Mesenchymal stem cell (in vitro differentiated cells and primary cell): ENCODE results near the gene USP4.

ENCODE experiments used
- DNase-seq: peaks from one replicate; pipeline ENCODE4 v3.0.0-alpha.2; 2013
- H2AFZ ChIP-seq: one replicate; pipeline ENCODE4 v1.6.1; 2013; ENCODE audit warnings: low read depth, mild to moderate bottlenecking, control low read depth, inconsistent platforms, low read length, moderate library complexity
- H2AK5ac ChIP-seq: 2 replicates; pipeline ENCODE4 v1.6.1; 2013; ENCODE audit warnings: low read length, moderate library complexity, mild to moderate bottlenecking, inconsistent platforms; ENCODE audit not compliant: severe bottlenecking
- H2BK120ac ChIP-seq: one replicate; pipeline ENCODE4 v1.6.1; 2013; ENCODE audit warnings: low read depth, mild to moderate bottlenecking, inconsistent platforms, low read length, moderate library complexity
- H2BK12ac ChIP-seq, 2 experiments: one replicate each; pipeline ENCODE4 v1.6.1; 2013; ENCODE audit warnings: inconsistent platforms in 2 of 2, low read length in 2 of 2, mild to moderate bottlenecking in 2 of 2, moderate library complexity in 2 of 2, control low read depth in 1 of 2
- H2BK15ac ChIP-seq: one replicate; pipeline ENCODE4 v1.6.1; 2013; ENCODE audit warnings: mild to moderate bottlenecking, low read depth, inconsistent platforms; ENCODE audit not compliant: poor library complexity, severe bottlenecking
- H2BK5ac ChIP-seq: 2 replicates; pipeline ENCODE4 v1.6.1; 2013; ENCODE audit warnings: low read depth, mild to moderate bottlenecking, low read length, control low read depth, inconsistent platforms; ENCODE audit not compliant: poor library complexity, severe bottlenecking
- H3K14ac ChIP-seq, 2 experiments: one replicate each; pipeline ENCODE4 v1.6.1; 2013; ENCODE audit warnings: inconsistent platforms in 2 of 2, low read length in 2 of 2, control low read depth in 1 of 2, mild to moderate bottlenecking in 1 of 2, moderate library complexity in 1 of 2
- H3K18ac ChIP-seq, 2 experiments: one replicate each; pipeline ENCODE4 v1.6.1; 2013; ENCODE audit warnings: inconsistent platforms in 2 of 2, low read length in 2 of 2, control low read depth in 1 of 2, low read depth in 1 of 2, mild to moderate bottlenecking in 1 of 2
- H3K23ac ChIP-seq, 2 experiments: one replicate each; pipeline ENCODE4 v1.6.1; 2013; ENCODE audit warnings: inconsistent platforms in 2 of 2, low read length in 2 of 2, mild to moderate bottlenecking in 2 of 2, moderate library complexity in 2 of 2, control low read depth in 1 of 2
- H3K27ac ChIP-seq: 2 replicates; pipeline ENCODE4 v1.5.1; 2013; ENCODE audit warnings: mild to moderate bottlenecking, moderate library complexity, low read length, control low read depth, inconsistent platforms; ENCODE audit not compliant: poor library complexity, severe bottlenecking
- H3K27me3 ChIP-seq, 2 experiments: 2 replicates each; pipeline versions ENCODE4 v1.6.1 to v1.7.0; 2013; ENCODE audit warnings: low read length in 2 of 2, mild to moderate bottlenecking in 2 of 2, moderate library complexity in 2 of 2, control low read depth in 1 of 2, inconsistent platforms in 1 of 2; ENCODE audit not compliant: control insufficient read depth in 1 of 2, insufficient read depth in 1 of 2
- H3K36me3 ChIP-seq, 2 experiments: 2 replicates each; pipeline versions ENCODE4 v1.6.1 to v1.7.0; 2013; ENCODE audit warnings: low read length in 2 of 2, control low read depth in 1 of 2, inconsistent platforms in 1 of 2, low read depth in 1 of 2, mild to moderate bottlenecking in 1 of 2; ENCODE audit not compliant: insufficient read depth in 2 of 2, control insufficient read depth in 1 of 2
- H3K4ac ChIP-seq, 2 experiments: one replicate each; pipeline ENCODE4 v1.6.1; 2013; ENCODE audit warnings: inconsistent platforms in 2 of 2, low read length in 2 of 2, mild to moderate bottlenecking in 2 of 2, moderate library complexity in 2 of 2, control low read depth in 1 of 2, low read depth in 1 of 2
- H3K4me1 ChIP-seq: 2 replicates; pipeline ENCODE4 v1.6.1; 2013; ENCODE audit warnings: low read depth, low read length, control low read depth; ENCODE audit not compliant: control insufficient read depth, insufficient read depth
- H3K4me2 ChIP-seq: 2 replicates; pipeline ENCODE4 v1.6.1; 2013; ENCODE audit warnings: low read length, mild to moderate bottlenecking, inconsistent platforms; ENCODE audit not compliant: poor library complexity, severe bottlenecking
- H3K4me3 ChIP-seq, 2 experiments: 2 replicates each; pipeline versions ENCODE4 v1.5.1 to v1.7.0; 2013; ENCODE audit warnings: low read length in 2 of 2, mild to moderate bottlenecking in 2 of 2, control low read depth in 1 of 2, low read depth in 1 of 2; ENCODE audit not compliant: insufficient read depth in 1 of 2
- H3K79me1 ChIP-seq: replicated peaks from 2 replicates; pipeline ENCODE4 v1.6.1; 2013; ENCODE audit warnings: mild to moderate bottlenecking, control low read depth, low read length, inconsistent platforms; ENCODE audit not compliant: poor library complexity, severe bottlenecking
- H3K9ac ChIP-seq: 2 replicates; pipeline ENCODE4 v1.7.0; 2013; ENCODE audit warnings: mild to moderate bottlenecking, low read length, moderate library complexity
- H3K9me3 ChIP-seq: 2 replicates; pipeline ENCODE4 v1.7.0; 2013; ENCODE audit warnings: mild to moderate bottlenecking, low read length; ENCODE audit not compliant: control insufficient read depth
- H4K8ac ChIP-seq: one replicate; pipeline ENCODE4 v1.6.1; 2013; ENCODE audit warnings: inconsistent platforms, mild to moderate bottlenecking, low read length, moderate library complexity
- H4K91ac ChIP-seq: one replicate; pipeline ENCODE4 v1.6.1; 2013; ENCODE audit warnings: mild to moderate bottlenecking, low read length, inconsistent platforms
- WGBS: methylation state at CpG from one replicate; pipeline ENCODE4 v1.1.7; 2013; ENCODE audit warnings: mixed read lengths; 5-methylcytosine and 5-hydroxymethylcytosine counted together

USP4 gene

GRCh38 chr3:49296781-49297411 lies 43.0 kb downstream of the USP4 start:
- Histone ChIP-seq H2BK12ac (peak overlapping the region in 1 of 2 experiments; percentile 49), H3K14ac (no peak overlapping the region), H4K91ac (no peak overlapping the region), H3K9me3 (no peaks in the 10 kb centered on the region), H3K36me3 (peaks cover 86 to 90% of the 10 kb centered on the region in 2 experiments), H3K18ac (no peak overlapping the region), H2BK15ac (no peak overlapping the region), H3K4ac (no peak overlapping the region), H3K4me1 (peaks cover 8% of the 10 kb centered on the region), H3K27ac (peak overlapping the region; percentile 3), H2BK5ac (no peak overlapping the region), H3K79me1 (peaks cover 24% of the 10 kb centered on the region), H3K4me2 (no peak overlapping the region), H3K9ac (peak overlapping the region; percentile 56), H2AFZ (no peak overlapping the region), H3K23ac (no peak overlapping the region), H3K4me3 (no peak overlapping the region), H2AK5ac (no peak overlapping the region), H4K8ac (no peak overlapping the region), H2BK120ac (no peak overlapping the region), H3K27me3 (no peaks in the 10 kb centered on the region)
- no peak for DNase-seq
- WGBS: 93% methylated on average over 1 of the region's 2 CpGs

GRCh38 chr3:49295489-49296058 lies 44.3 kb downstream of the USP4 start:
- Histone ChIP-seq H3K4me2 (no peak overlapping the region), H3K27ac (no peak overlapping the region), H2AK5ac (no peak overlapping the region), H3K4ac (no peak overlapping the region), H3K9ac (no peak overlapping the region), H3K4me1 (peaks cover 8% of the 10 kb centered on the region), H3K9me3 (no peaks in the 10 kb centered on the region), H2BK12ac (no peak overlapping the region), H3K4me3 (no peak overlapping the region), H4K91ac (no peak overlapping the region), H3K36me3 (peaks cover 85 to 87% of the 10 kb centered on the region in 2 experiments), H3K27me3 (no peaks in the 10 kb centered on the region), H3K18ac (no peak overlapping the region), H4K8ac (no peak overlapping the region), H3K79me1 (peaks cover 24% of the 10 kb centered on the region), H2BK5ac (no peak overlapping the region), H3K23ac (no peak overlapping the region), H3K14ac (no peak overlapping the region), H2BK15ac (no peak overlapping the region), H2AFZ (no peak overlapping the region), H2BK120ac (no peak overlapping the region)
- WGBS: 98% methylated on average over 2 of the region's 11 CpGs
- peak; percentile 51 for DNase-seq

DNA sequence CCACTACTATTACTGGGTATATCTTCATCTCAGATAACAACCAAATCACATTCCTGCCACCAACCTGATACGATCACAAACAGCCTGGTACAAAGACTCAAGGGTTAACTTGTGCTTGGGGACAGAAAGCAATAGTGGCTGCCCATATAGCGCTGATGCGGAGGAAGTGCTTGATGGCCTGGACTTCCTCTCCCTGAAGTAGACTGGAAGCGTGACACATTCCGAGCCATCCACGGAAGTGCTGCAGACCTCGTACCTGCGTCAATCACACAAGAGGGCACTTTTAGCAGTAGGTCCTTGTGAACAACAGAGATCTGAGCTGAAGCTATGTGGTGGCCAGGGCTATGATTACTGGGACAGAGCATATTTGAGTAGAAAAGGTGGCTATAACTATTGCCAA lies 45.5 kb downstream of the USP4 start:
- peaks cover 22% of the 10 kb centered on the region for H3K79me1 ChIP-seq
- no peaks in the 10 kb centered on the region for H3K27me3 ChIP-seq
- no peak overlapping the region for H3K4me2 ChIP-seq
- H3K4ac ChIP-seq: no peak overlapping the region
- H3K4me1 ChIP-seq: peaks cover 8% of the 10 kb centered on the region
- H3K9ac ChIP-seq: no peak overlapping the region
- no peaks in the 10 kb centered on the region for H3K9me3 ChIP-seq
- no peak overlapping the region for H2BK120ac ChIP-seq
- no peak overlapping the region for H3K14ac ChIP-seq
- no peak overlapping the region for H3K4me3 ChIP-seq
- H4K8ac ChIP-seq: no peak overlapping the region
- no peak overlapping the region for H3K23ac ChIP-seq
- H3K27ac ChIP-seq: no peak overlapping the region
- no peak overlapping the region for H2BK12ac ChIP-seq
- H2AFZ ChIP-seq: no peak overlapping the region
- DNase-seq: no peak
- H2BK5ac ChIP-seq: no peak overlapping the region
- H4K91ac ChIP-seq: no peak overlapping the region
- H3K36me3 ChIP-seq: peaks cover 86 to 88% of the 10 kb centered on the region in 2 experiments
- 93% methylated on average over 8 of the region's 8 CpGs for WGBS
- no peak overlapping the region for H2BK15ac ChIP-seq
- no peak overlapping the region for H2AK5ac ChIP-seq
- H3K18ac ChIP-seq: no peak overlapping the region

DNA sequence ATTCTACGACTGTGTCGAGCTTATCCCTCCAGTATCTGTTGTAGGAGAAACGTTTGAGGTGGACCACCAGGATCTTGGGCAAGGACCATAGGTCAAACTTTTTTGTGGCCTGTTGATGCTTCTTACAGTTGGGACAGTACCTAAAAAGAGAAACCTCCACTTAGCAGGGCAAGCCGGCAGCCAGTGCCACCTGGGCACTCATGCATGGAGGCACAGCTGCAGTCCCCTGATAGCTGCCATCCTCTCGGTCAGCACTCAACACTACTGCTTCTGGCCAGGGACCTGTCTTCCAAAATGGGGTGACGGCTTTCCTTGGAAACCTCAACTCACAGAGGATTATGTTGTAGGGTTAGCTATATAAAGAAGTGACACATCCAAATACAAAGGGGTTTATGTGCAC lies 55.9 kb downstream of the USP4 start:
- Histone ChIP-seq H3K36me3 (peaks cover 61 to 75% of the 10 kb centered on the region in 2 experiments), H3K14ac (no peak overlapping the region), H2BK15ac (no peak overlapping the region), H4K91ac (no peak overlapping the region), H3K4ac (no peak overlapping the region), H3K9me3 (no peaks in the 10 kb centered on the region), H3K4me2 (no peak overlapping the region), H4K8ac (no peak overlapping the region), H2AFZ (no peak overlapping the region), H2BK5ac (no peak overlapping the region), H3K27me3 (no peaks in the 10 kb centered on the region), H3K79me1 (peaks cover 10% of the 10 kb centered on the region), H3K9ac (no peak overlapping the region), H2BK120ac (no peak overlapping the region), H3K23ac (no peak overlapping the region), H3K18ac (no peak overlapping the region), H3K4me3 (no peak overlapping the region), H2AK5ac (no peak overlapping the region), H3K27ac (no peak overlapping the region), H2BK12ac (no peak overlapping the region), H3K4me1 (no peaks in the 10 kb centered on the region)
- WGBS: 96% methylated on average over 6 of the region's 6 CpGs
- no peak for DNase-seq
